ENCODE results near the gene RASGRF1.

Gene RASGRF1

DNA sequence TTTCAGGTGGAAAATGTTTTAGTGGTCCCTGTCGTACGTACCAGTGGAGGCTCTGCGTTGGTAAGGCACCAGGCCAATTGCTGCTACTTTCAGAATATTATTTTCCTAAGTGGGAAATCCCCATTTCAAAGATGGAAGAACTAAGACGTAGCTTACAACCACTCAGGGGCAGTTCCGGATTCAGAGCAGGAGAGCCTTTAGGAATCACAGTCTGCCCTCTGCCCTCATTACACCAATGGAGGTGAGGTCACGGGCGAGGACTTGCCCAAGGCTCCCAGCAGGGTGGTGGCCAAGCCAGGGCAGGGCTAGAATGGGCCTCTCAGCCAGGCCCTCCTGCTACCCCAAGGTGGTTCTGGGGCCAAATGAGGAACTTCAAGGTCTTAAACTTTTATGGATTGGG, 72.6 kb downstream of the RASGRF1 start:
- no peak overlapping the region for H3K4me3 ChIP-seq (replicated peaks; ENCODE audit: insufficient read depth, low read length)
- H3K27ac ChIP-seq (replicated peaks), result no peak overlapping the region
- TF ChIP-seq REST (IDR thresholded peaks at IDR 0.05; ENCODE audit: insufficient replicate concordance, low read depth), result no peak
- no peak for TF ChIP-seq GABPA (IDR thresholded peaks at IDR 0.05; ENCODE audit: low read depth)
- no peak for TF ChIP-seq POLR2AphosphoS5 (IDR thresholded peaks at IDR 0.05; ENCODE audit: low read depth)
- TF ChIP-seq SPI1 (IDR thresholded peaks at IDR 0.05; ENCODE audit: borderline replicate concordance, low read depth), result no peak
- TF ChIP-seq CTCF (IDR thresholded peaks at IDR 0.05; ENCODE audit: insufficient read depth, low read length), result no peak
- DNase-seq (ENCODE audit: low read depth in 1 of 2, low spot score in 1 of 2), result no peak
- H3K27me3 ChIP-seq (ENCODE audit: insufficient read depth, poor library complexity, severe bottlenecking), result no peaks in the 10 kb centered on the region

DNA sequence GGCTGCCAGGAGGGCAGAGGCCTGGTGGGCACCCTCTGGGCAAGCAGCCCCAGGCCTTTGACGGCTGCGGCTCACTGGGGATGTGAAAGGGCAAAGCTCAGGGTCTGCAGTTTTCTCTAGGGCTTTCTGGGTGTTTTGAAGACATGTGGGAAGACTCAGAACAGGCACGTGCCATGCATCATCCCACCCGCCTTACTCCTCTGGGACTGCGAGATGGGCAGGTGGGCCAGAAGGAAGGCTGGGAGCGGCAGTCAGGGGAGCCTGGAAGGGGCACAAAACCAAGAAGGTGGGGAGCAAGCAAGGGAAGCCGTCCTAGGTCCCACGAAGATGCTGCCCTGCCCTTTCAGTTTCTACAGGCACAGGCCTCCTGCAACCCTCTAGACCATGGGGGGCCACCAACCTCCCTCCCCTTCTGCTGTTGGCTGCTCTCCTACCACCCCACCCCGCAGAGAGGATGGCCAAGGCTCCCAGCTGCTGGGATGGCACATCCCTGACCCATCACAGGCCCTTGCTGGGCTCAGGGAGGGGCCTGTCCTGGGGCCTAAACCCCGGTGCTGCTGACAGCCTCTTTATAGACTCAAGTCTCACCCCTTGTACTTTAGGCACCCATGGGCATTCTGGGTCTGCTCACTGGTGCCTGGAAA, 73.9 kb downstream of the RASGRF1 start:
- no peak overlapping the region for H3K27ac ChIP-seq (replicated peaks)
- no peak overlapping the region for H3K4me3 ChIP-seq (replicated peaks; ENCODE audit: insufficient read depth, low read length)
- no peak for TF ChIP-seq POLR2AphosphoS5 (IDR thresholded peaks at IDR 0.05; ENCODE audit: low read depth)
- no peak for TF ChIP-seq CTCF (IDR thresholded peaks at IDR 0.05; ENCODE audit: insufficient read depth, low read length)
- TF ChIP-seq REST (IDR thresholded peaks at IDR 0.05; ENCODE audit: insufficient replicate concordance, low read depth), result no peak
- no peak for TF ChIP-seq GABPA (IDR thresholded peaks at IDR 0.05; ENCODE audit: low read depth)

DNA sequence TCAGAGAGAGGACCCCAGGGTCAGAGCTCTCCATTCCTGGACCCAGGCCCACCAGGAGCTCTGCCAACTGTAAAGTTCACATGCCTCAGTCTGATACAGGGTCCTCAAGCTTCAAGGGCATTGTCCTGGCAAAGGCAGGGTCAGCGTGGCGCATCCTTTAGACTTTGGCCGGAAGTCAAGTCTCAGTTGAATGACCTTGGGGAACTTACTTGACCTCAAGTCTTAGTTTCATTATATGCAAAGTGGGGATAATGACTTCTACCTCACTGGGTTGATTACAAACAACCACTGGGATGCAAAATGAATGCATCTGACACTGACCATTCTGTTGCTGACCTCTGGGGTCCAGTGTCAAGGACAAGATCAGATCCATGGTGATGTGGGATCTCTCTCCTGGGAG, 75.2 kb downstream of the RASGRF1 start:
- Histone ChIP-seq H3K27me3 (ENCODE audit: insufficient read depth, poor library complexity, severe bottlenecking) (no peaks in the 10 kb centered on the region), H3K4me3 (replicated peaks; ENCODE audit: insufficient read depth, low read length) (no peak overlapping the region), H3K27ac (replicated peaks) (no peak overlapping the region)
- TF ChIP-seq SPI1 (IDR thresholded peaks at IDR 0.05; ENCODE audit: borderline replicate concordance, low read depth) (no peak), CTCF (IDR thresholded peaks at IDR 0.05; ENCODE audit: insufficient read depth, low read length) (no peak), GABPA (IDR thresholded peaks at IDR 0.05; ENCODE audit: low read depth) (no peak), REST (IDR thresholded peaks at IDR 0.05; ENCODE audit: insufficient replicate concordance, low read depth) (no peak), POLR2AphosphoS5 (IDR thresholded peaks at IDR 0.05; ENCODE audit: low read depth) (no peak)
- DNase-seq (ENCODE audit: low read depth in 1 of 2, low spot score in 1 of 2), result no peak

More for the DNA sequence above, 73.9 kb downstream of the RASGRF1 start:
- DNase-seq (ENCODE audit: low read depth in 1 of 2, low spot score in 1 of 2), result no peak
- H3K27me3 ChIP-seq (ENCODE audit: insufficient read depth, poor library complexity, severe bottlenecking), result no peaks in the 10 kb centered on the region
